H1 (cell line): ENCODE measurements around the gene KCNH5. TPM values are rescaled to one million over a fixed set of nuclear protein-coding genes. Genes with fewer than 3 reads are reported as not detected.
A peak's percentile ranks its signal among the peaks of the same experiment; 100 is the strongest.

Experiments
- CTCF ChIA-PET: fragments of 300-600 bp; sonication (Branson Sonifier 250); formaldehyde crosslinking; loops from one replicate; lab custom pipeline; 2021; ENCODE audit not compliant: partially characterized antibody; lab: Charles Lee
- POLR2A ChIA-PET: fragments of 300-600 bp; sonication (Branson Sonifier 250); formaldehyde crosslinking; loops from one replicate; lab custom pipeline; 2021; ENCODE audit warnings: inconsistent platforms; ENCODE audit not compliant: partially characterized antibody; lab: Charles Lee
- DNase-seq, 2 experiments: peaks; one replicate each; pipeline versions ENCODE4 v3.0.0 to v3.0.0-alpha.2; 2010 to 2022; ENCODE audit warnings: low spot score in 2 of 2, low read depth in 1 of 2, mixed read lengths in 1 of 2
- FAIRE-seq: peaks from 2 replicates; lab custom pipeline; 2011; peaks lifted over from hg19 to GRCh38; lab: Jason Lieb, UNC
- H2AFZ ChIP-seq: 2 replicates; pipeline ENCODE4 v1.8.1; 2012; ENCODE audit warnings: low read length, inconsistent platforms
- H2AK5ac ChIP-seq: 2 replicates; pipeline ENCODE4 v1.6.1; 2013; ENCODE audit warnings: low read depth, low read length
- H2BK120ac ChIP-seq: replicated peaks from 2 replicates; pipeline ENCODE3; 2013; ENCODE audit warnings: low read depth, low read length, inconsistent platforms
- H2BK12ac ChIP-seq: 2 replicates; pipeline ENCODE4 v1.6.1; 2013; ENCODE audit warnings: low read depth, low read length
- H2BK15ac ChIP-seq: 2 replicates; pipeline ENCODE4 v1.6.1; 2013; ENCODE audit warnings: low read length
- H2BK20ac ChIP-seq: 2 replicates; pipeline ENCODE4 v1.6.1; 2013; ENCODE audit warnings: low read length
- H2BK5ac ChIP-seq: 2 replicates; pipeline ENCODE4 v1.6.1; 2013; ENCODE audit warnings: low read depth, low read length
- H3K14ac ChIP-seq: 2 replicates; pipeline ENCODE4 v1.6.1; 2013; ENCODE audit warnings: inconsistent platforms; ENCODE audit not compliant: insufficient read length
- H3K18ac ChIP-seq: 2 replicates; pipeline ENCODE4 v1.6.1; 2013; ENCODE audit warnings: low read length; ENCODE audit errors: extremely low read depth
- H3K23ac ChIP-seq: 2 replicates; pipeline ENCODE4 v1.6.1; 2013; ENCODE audit warnings: inconsistent platforms; ENCODE audit not compliant: insufficient read length
- H3K23me2 ChIP-seq: 2 replicates; pipeline ENCODE4 v1.6.1; 2013; ENCODE audit warnings: low read depth, low read length
- H3K27ac ChIP-seq: 2 replicates; pipeline ENCODE4 v1.6.1; 2011; ENCODE audit warnings: low read depth, low read length, inconsistent platforms
- H3K27me3 ChIP-seq, 4 experiments: replicated peaks in 1 of 4; 1 replicate in 1 of 4; 2 replicates in 3 of 4; pipeline versions ENCODE4 v1.6.1 to v1.8.1; 2011 to 2013; ENCODE audit warnings: low read length in 3 of 4, mild to moderate bottlenecking in 3 of 4, inconsistent platforms in 2 of 4, mixed read lengths in 2 of 4, moderate library complexity in 1 of 4; ENCODE audit not compliant: control insufficient read depth in 3 of 4, insufficient read depth in 3 of 4; ENCODE audit errors: extremely low read depth in 1 of 4
- H3K36me3 ChIP-seq, 4 experiments: 2 replicates each; pipeline versions ENCODE4 v1.6.1 to v1.8.1; 2011 to 2013; ENCODE audit warnings: mild to moderate bottlenecking in 4 of 4, low read length in 3 of 4, moderate library complexity in 2 of 4, control low read depth in 1 of 4, inconsistent platforms in 1 of 4; ENCODE audit not compliant: insufficient read depth in 4 of 4, control insufficient read depth in 2 of 4
- H3K4ac ChIP-seq: replicated peaks from 2 replicates; pipeline ENCODE3; 2013; ENCODE audit warnings: low read length, low read depth, mixed read lengths, inconsistent platforms; ENCODE audit not compliant: insufficient read length
- H3K4me1 ChIP-seq, 4 experiments: replicated peaks in 1 of 4; 1 replicate in 1 of 4; 2 replicates in 3 of 4; pipeline versions ENCODE4 v1.6.1 to v1.8.1; 2011 to 2013; ENCODE audit warnings: low read length in 3 of 4, inconsistent platforms in 2 of 4, mixed read lengths in 1 of 4; ENCODE audit not compliant: insufficient read depth in 4 of 4, control insufficient read depth in 3 of 4
- H3K4me2 ChIP-seq, 2 experiments: 2 replicates each; pipeline versions ENCODE4 v1.6.1 to v1.8.1; 2011 to 2013; ENCODE audit warnings: low read depth in 2 of 2, low read length in 2 of 2, control low read depth in 1 of 2, inconsistent platforms in 1 of 2, mild to moderate bottlenecking in 1 of 2; ENCODE audit not compliant: insufficient read depth in 1 of 2
- H3K4me3 ChIP-seq, 4 experiments: fragments of 200-600, 300-600 bp in 1 of 4; sonication (generic), shearing (Covaris generic), sonication (Bioruptor Twin) in 1 of 4; 2 replicates each; pipeline versions ENCODE4 v1.5.1 to v1.8.1; 2011 to 2016; ENCODE audit warnings: low read length in 4 of 4, low read depth in 3 of 4, control low read depth in 2 of 4, inconsistent platforms in 2 of 4, mild to moderate bottlenecking in 2 of 4, mixed read lengths in 1 of 4, moderate library complexity in 1 of 4; ENCODE audit not compliant: insufficient read depth in 2 of 4; ENCODE audit errors: extremely low read depth in 1 of 4
- H3K56ac ChIP-seq: replicated peaks from 2 replicates; pipeline ENCODE3; 2013; ENCODE audit warnings: low read depth, mild to moderate bottlenecking, mixed read lengths, low read length, inconsistent platforms; ENCODE audit not compliant: insufficient read length
- H3K79me1 ChIP-seq: 2 replicates; pipeline ENCODE4 v1.6.1; 2013; ENCODE audit warnings: low read depth, low read length, control low read depth
- H3K79me2 ChIP-seq, 2 experiments: 2 replicates each; pipeline versions ENCODE4 v1.6.1 to v1.8.1; 2012 to 2013; ENCODE audit warnings: low read length in 2 of 2, mild to moderate bottlenecking in 2 of 2, inconsistent platforms in 1 of 2; ENCODE audit not compliant: insufficient read depth in 2 of 2, control insufficient read depth in 1 of 2
- H3K9ac ChIP-seq, 4 experiments: replicated peaks in 1 of 4; 1 replicate in 1 of 4; 2 replicates in 3 of 4; pipeline versions ENCODE4 v1.6.1 to v1.8.1; 2011 to 2013; ENCODE audit warnings: low read depth in 3 of 4, low read length in 3 of 4, control low read depth in 2 of 4, mild to moderate bottlenecking in 2 of 4, moderate library complexity in 2 of 4, inconsistent platforms in 1 of 4; ENCODE audit errors: extremely low read depth in 1 of 4
- H3K9me3 ChIP-seq, 2 experiments: 2 replicates each; pipeline versions ENCODE4 v1.6.1 to v1.8.1; 2012 to 2013; ENCODE audit warnings: mild to moderate bottlenecking in 2 of 2, moderate library complexity in 2 of 2, control low read depth in 1 of 2, inconsistent platforms in 1 of 2, low read depth in 1 of 2, low read length in 1 of 2, mixed read lengths in 1 of 2; ENCODE audit not compliant: insufficient read depth in 2 of 2
- H4K20me1 ChIP-seq, 2 experiments: replicated peaks in 1 of 2; 2 replicates each; pipeline versions ENCODE3 to v1.8.1; 2011 to 2013; ENCODE audit warnings: inconsistent platforms in 2 of 2, low read length in 2 of 2, mild to moderate bottlenecking in 1 of 2; ENCODE audit not compliant: insufficient read depth in 2 of 2, control insufficient read depth in 1 of 2
- H4K5ac ChIP-seq: 2 replicates; pipeline ENCODE4 v1.6.1; 2013; ENCODE audit warnings: low read length, low read depth, mixed read lengths, inconsistent platforms; ENCODE audit not compliant: insufficient read length
- H4K8ac ChIP-seq: 2 replicates; pipeline ENCODE4 v1.8.0; 2013; ENCODE audit warnings: mild to moderate bottlenecking, moderate library complexity, low read length, inconsistent platforms; ENCODE audit not compliant: insufficient read depth; ENCODE audit errors: extremely low read depth
- H4K91ac ChIP-seq: replicated peaks from 2 replicates; pipeline ENCODE3; 2013; ENCODE audit warnings: low read length, mixed read lengths, inconsistent platforms; ENCODE audit not compliant: insufficient read length
- CTBP2 ChIP-seq: IDR thresholded peaks from 2 replicates; pipeline ENCODE4 v1.7.0; 2011; ENCODE audit warnings: borderline replicate concordance, mild to moderate bottlenecking, moderate library complexity, mixed read lengths, low read length; ENCODE audit not compliant: insufficient read depth, insufficient read length
- EP300 ChIP-seq, 2 experiments: IDR thresholded peaks; 1 replicate in 1 of 2; 2 replicates in 1 of 2; pipeline ENCODE4 v1.6.1; 2011 to 2012; ENCODE audit warnings: low read depth in 2 of 2, low read length in 2 of 2, mild to moderate bottlenecking in 2 of 2, borderline replicate concordance in 1 of 2, inconsistent platforms in 1 of 2, moderate library complexity in 1 of 2
- EZH2 ChIP-seq: fragments of 200-600 bp; sonication (generic); IDR thresholded peaks from 2 replicates; pipeline ENCODE4 v1.7.1; 2012; ENCODE audit warnings: low read depth, mild to moderate bottlenecking, moderate library complexity, low read length, inconsistent platforms; ENCODE audit not compliant: severe bottlenecking
- JUND ChIP-seq: IDR thresholded peaks from 2 replicates; pipeline ENCODE4 v1.6.1; 2011; ENCODE audit warnings: mild to moderate bottlenecking, improper control_type of control experiment, low read length
- KDM1A ChIP-seq: fragments of 200-600, 300-600 bp; sonication (generic); IDR thresholded peaks from 2 replicates; pipeline ENCODE4 v1.7.1; 2016; ENCODE audit warnings: mild to moderate bottlenecking, low read length, borderline replicate concordance
- POLR2AphosphoS5 ChIP-seq: IDR thresholded peaks from 2 replicates; pipeline ENCODE4 v1.6.1; 2011; ENCODE audit warnings: low read depth, low read length
- SIN3A ChIP-seq, 2 experiments: IDR thresholded peaks in 1 of 2; conservative IDR thresholded peaks in 1 of 2; 2 replicates each; pipeline ENCODE4 v1.6.1; 2011 to 2012; ENCODE audit warnings: low read length in 2 of 2, improper control_type of control experiment in 1 of 2, low read depth in 1 of 2, mild to moderate bottlenecking in 1 of 2
- TAF7 ChIP-seq: optimal IDR thresholded peaks from 2 replicates; pipeline ENCODE3; 2011; ENCODE audit warnings: low read depth, mild to moderate bottlenecking, inconsistent platforms, low read length, moderate library complexity, borderline replicate concordance
- YY1 ChIP-seq: IDR thresholded peaks from 2 replicates; pipeline ENCODE4 v1.6.1; 2011; ENCODE audit warnings: low read depth, mild to moderate bottlenecking, low read length
- WGBS, 2 experiments: shearing (Covaris generic) in 1 of 2; methylation state at CpG; one replicate each; pipeline versions ENCODE4 v1.1.6 to v1.1.7; 2013 to 2015; ENCODE audit warnings: low lambda C conversion rate in 2 of 2, mixed read lengths in 2 of 2, inconsistent platforms in 1 of 2, low coverage in 1 of 2, missing lambda C conversion rate in 1 of 2; ENCODE audit not compliant: insufficient replicate concordance in 2 of 2, insufficient coverage in 1 of 2, insufficient read length in 1 of 2; ENCODE audit errors: extremely low coverage in 1 of 2, missing lambda C conversion rate in 1 of 2; 5-methylcytosine and 5-hydroxymethylcytosine counted together
- polyA plus RNA-seq, 7 experiments: library from polyadenylated mRNA; depleted of rRNA in 3 of 7; stranded (reverse) in 5 of 7; unstranded in 2 of 7; fragments of >200 nt in 5 of 7; fragments of 200-250 nt in 2 of 7; gene quantifications; 1 replicate in 5 of 7; 2 replicates in 1 of 7; 4 replicates in 1 of 7; pipeline versions ENCODE4 v1.2.1 to v1.2.3, GENCODE V29; 2011 to 2013; ENCODE audit warnings: missing spikeins in 2 of 7, mixed read lengths in 2 of 7
- total RNA-seq: library from RNA; stranded (reverse); fragmentation: NEBNext Ultra II Directional; extraction: Animal tissue kit (Norgen Biotek cat#: 25700); gene quantifications from 2 replicates; pipeline ENCODE4 v1.2.1, GENCODE V29; 2021
- TF ChIP-seq, protein P1 (sequence below): IDR thresholded peaks from 2 replicates; pipeline ENCODE4 v1.6.1; 2012; ENCODE audit warnings: inconsistent platforms

KCNH5 gene
- total and polyA plus RNA-seq, 2 of the 8 experiments (the other 6 are each of a cell fraction or from before 2014, with no cell fraction given): 0.24 to 0.50 TPM

DNA sequence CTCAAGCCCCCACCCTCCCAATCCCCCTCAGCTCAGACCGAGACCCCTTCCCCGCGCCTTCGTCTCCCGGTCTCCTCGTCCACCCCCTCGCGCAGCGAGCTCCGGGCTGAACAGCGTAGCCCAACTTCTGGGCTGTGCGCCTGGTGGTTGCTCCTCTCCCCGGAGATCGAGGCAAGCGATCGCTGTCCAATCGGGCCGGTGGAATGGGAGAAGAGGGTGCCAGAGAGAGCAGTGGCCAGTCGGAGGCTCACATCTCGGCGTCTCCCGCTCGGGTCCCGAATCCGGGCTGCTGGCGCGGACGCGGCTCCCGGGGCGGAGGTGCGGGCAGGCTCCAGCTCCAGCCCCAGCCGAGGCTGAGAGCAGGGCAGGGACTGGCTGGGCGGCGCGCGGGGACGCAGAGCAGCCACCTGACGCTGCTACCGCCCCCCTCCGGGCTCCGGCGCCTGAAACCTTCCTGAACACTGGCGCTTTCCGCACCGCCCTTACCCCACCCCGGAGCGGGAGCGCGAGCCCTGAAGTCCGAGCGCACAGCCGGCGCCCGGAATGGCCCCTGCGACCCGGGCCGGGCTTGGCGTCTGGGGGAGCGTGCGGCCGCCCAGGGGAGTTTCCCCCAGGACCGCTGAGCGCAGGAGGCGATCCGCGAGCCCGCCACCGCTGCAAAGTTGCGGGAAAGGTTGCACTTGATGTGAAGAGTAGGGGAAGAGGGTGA is 508 bp upstream of the KCNH5 start:
- POLR2A ChIA-PET: interaction anchor here (0.8 to 1.0 kb wide), 2 partner anchors 36 to 165 kb away, joined by 3 read pairs; no protein-coding TSS in a partner anchor
- 3% methylated on average over 35 of the region's 70 CpGs; no CpG with 5 or more reads in 1 of the 2 experiments for WGBS, 2 experiments
- CTCF ChIA-PET: interaction anchor here (0.5 to 1.1 kb wide), 3 partner anchors 67 to 1222 kb away, joined by 3 read pairs; no protein-coding TSS in a partner anchor
- TF ChIP-seq KDM1A (no peak), EP300 (IDR thresholded peaks at IDR 0.05; ENCODE audit: borderline replicate concordance in 1 of 2, low read depth in 2 of 2, low read length in 2 of 2) (peak; percentile 51 to 55; a peak in 2 of 3 replicates), SIN3A (conservative IDR thresholded peaks at IDR 0.05 in 1 of 2, IDR thresholded peaks at IDR 0.05 in 1 of 2; ENCODE audit: low read depth in 1 of 2, low read length in 2 of 2) (no peak), JUND (no peak), YY1 (peak; percentile 39; the same call in 1 of the 2 replicates), TAF7 (peak; percentile 42), CTBP2 (peak; percentile 47), EZH2 (peak; percentile 39), POLR2AphosphoS5 (no peak)
- TF ChIP-seq, protein P1, sequence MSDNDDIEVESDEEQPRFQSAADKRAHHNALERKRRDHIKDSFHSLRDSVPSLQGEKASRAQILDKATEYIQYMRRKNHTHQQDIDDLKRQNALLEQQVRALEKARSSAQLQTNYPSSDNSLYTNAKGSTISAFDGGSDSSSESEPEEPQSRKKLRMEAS: 0 out of 2 replicates have a peak, but pooled peaks have one; percentile 5

More for the DNA sequence above, 508 bp upstream of the KCNH5 start:
- Histone ChIP-seq H3K79me1 (no peaks in the 10 kb centered on the region), H3K4ac (no peak overlapping the region), H3K27me3 (peaks cover 4 to 24% (median 17%) of the 10 kb centered on the region in 4 experiments), H3K56ac (no peak overlapping the region), H2BK5ac (peak overlapping the region; percentile 29; the same call in 1 of the 2 replicates), H4K91ac (peak overlapping the region; percentile 72), H3K18ac (peak overlapping the region; percentile 41; the same call in 1 of the 2 replicates), H3K36me3 (no peaks in the 10 kb centered on the region), H3K23me2 (peaks cover 13% of the 10 kb centered on the region; the same call in 1 of the 2 replicates), H2BK12ac (peak overlapping the region; percentile 85; the same call in 1 of the 2 replicates), H3K27ac (no peak overlapping the region), H2BK15ac (peak overlapping the region; percentile 26; the same call in 1 of the 2 replicates), H2AFZ (peak overlapping the region; percentile 82), H4K20me1 (no peaks in the 10 kb centered on the region), H3K9me3 (no peaks in the 10 kb centered on the region), H2BK120ac (no peak overlapping the region), H3K4me1 (peaks cover 0 to 7% (median 1%) of the 10 kb centered on the region in 4 experiments; a peak in 4 of 7 replicates), H4K8ac (peak overlapping the region; percentile 39), H3K23ac (no peak overlapping the region), H3K4me3 (peak overlapping the region; percentile 51 to 78 (median 66)), H2AK5ac (no peak overlapping the region), H4K5ac (peak overlapping the region; percentile 40), H3K4me2 (peak overlapping the region; percentile 58 to 97), H3K79me2 (no peaks in the 10 kb centered on the region), H3K9ac (peak overlapping the region in 2 of 4 experiments; percentile 20 to 34; a peak in 4 of 7 replicates), H3K14ac (no peak overlapping the region), H2BK20ac (no peak overlapping the region)
- DNase-seq (peak; percentile 44 to 84), FAIRE-seq (no peak)
